Liver (tissue), 3 donors: Measurements from ENCODE around the gene GPHN.

Source experiments
- FOXA1 ChIP-seq: IDR thresholded peaks from 2 replicates; pipeline ENCODE4 v1.6.1; 2016; ENCODE audit warnings: antibody characterized with exemption
- GABPA ChIP-seq, 2 donors: IDR thresholded peaks in 1 of 2; conservative IDR thresholded peaks in 1 of 2; 2 replicates each; pipeline ENCODE4 v1.6.1; 2016; ENCODE audit warnings: antibody characterized with exemption in 2 of 2, mild to moderate bottlenecking in 1 of 2, moderate library complexity in 1 of 2
- HNF4G ChIP-seq: IDR thresholded peaks from 2 replicates; pipeline ENCODE4 v1.6.1; 2016; ENCODE audit warnings: antibody characterized with exemption
- NR2F2 ChIP-seq: IDR thresholded peaks from 2 replicates; pipeline ENCODE4 v1.6.1; 2016; ENCODE audit warnings: antibody characterized with exemption
- RXRA ChIP-seq, 2 donors: IDR thresholded peaks; 2 replicates each; pipeline ENCODE4 v1.6.1; 2017 to 2018; ENCODE audit warnings: antibody characterized with exemption in 2 of 2, mild to moderate bottlenecking in 1 of 2
- SP1 ChIP-seq: IDR thresholded peaks from 2 replicates; pipeline ENCODE4 v1.6.1; 2018; ENCODE audit warnings: antibody characterized with exemption, mild to moderate bottlenecking
- TAF1 ChIP-seq: conservative IDR thresholded peaks from 2 replicates; pipeline ENCODE4 v1.6.1; 2016; ENCODE audit warnings: antibody characterized with exemption, mild to moderate bottlenecking
- YY1 ChIP-seq: IDR thresholded peaks from 2 replicates; pipeline ENCODE4 v1.6.1; 2016; ENCODE audit warnings: antibody characterized with exemption, mild to moderate bottlenecking
- TF ChIP-seq, protein P1 (sequence below): fragments of 150-350 bp; IDR thresholded peaks from 2 replicates; pipeline ENCODE4 v1.5.1; 2017; ENCODE audit warnings: improper control_type of control experiment, low read depth, low read length; ENCODE audit not compliant: missing input control
- TF ChIP-seq, protein P2 (sequence below): IDR thresholded peaks from 2 replicates; pipeline ENCODE4 v1.6.1; 2016; ENCODE audit warnings: antibody characterized with exemption, mild to moderate bottlenecking
- TF ChIP-seq, protein P3 (sequence below): IDR thresholded peaks from 2 replicates; pipeline ENCODE4 v1.6.1; 2016; ENCODE audit warnings: antibody characterized with exemption
- TF ChIP-seq, protein P4 (sequence below): IDR thresholded peaks from 2 replicates; pipeline ENCODE4 v1.6.1; 2016; ENCODE audit warnings: antibody characterized with exemption
- donor health status: healthy.
- donor health status: healthy.

DNA sequence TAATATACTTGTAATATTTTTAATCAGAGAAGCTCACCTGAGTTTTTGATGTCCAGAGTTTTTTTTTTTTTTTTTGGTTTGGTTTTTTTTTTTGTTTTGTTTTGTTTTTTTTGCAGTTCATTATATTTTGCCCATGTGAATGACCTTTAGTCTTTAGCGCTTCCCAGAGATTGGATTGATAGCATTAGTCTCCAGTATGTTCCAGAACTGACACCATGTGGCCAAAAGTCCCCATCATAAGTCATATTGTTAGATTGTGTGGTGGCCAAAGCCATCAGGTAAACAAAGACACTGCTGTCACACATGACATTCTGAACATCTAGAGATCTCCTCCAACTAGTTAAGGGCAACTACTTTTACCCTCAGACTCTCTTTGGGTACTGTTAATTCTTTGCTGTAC lies 408.5 kb downstream of the GPHN start:
- TF ChIP-seq YY1 (peak; percentile 31), SP1 (no peak), FOXA1 (no peak), TAF1 (no peak), GABPA (IDR thresholded peaks at IDR 0.05 in 1 of 2, conservative IDR thresholded peaks at IDR 0.05 in 1 of 2) (no peak), NR2F2 (no peak), HNF4G (no peak), RXRA (IDR thresholded peaks at IDR 0.05) (peak in 1 of 2 donors; percentile 8)
- TF ChIP-seq, protein P1, sequence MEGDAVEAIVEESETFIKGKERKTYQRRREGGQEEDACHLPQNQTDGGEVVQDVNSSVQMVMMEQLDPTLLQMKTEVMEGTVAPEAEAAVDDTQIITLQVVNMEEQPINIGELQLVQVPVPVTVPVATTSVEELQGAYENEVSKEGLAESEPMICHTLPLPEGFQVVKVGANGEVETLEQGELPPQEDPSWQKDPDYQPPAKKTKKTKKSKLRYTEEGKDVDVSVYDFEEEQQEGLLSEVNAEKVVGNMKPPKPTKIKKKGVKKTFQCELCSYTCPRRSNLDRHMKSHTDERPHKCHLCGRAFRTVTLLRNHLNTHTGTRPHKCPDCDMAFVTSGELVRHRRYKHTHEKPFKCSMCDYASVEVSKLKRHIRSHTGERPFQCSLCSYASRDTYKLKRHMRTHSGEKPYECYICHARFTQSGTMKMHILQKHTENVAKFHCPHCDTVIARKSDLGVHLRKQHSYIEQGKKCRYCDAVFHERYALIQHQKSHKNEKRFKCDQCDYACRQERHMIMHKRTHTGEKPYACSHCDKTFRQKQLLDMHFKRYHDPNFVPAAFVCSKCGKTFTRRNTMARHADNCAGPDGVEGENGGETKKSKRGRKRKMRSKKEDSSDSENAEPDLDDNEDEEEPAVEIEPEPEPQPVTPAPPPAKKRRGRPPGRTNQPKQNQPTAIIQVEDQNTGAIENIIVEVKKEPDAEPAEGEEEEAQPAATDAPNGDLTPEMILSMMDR = no peak
- TF ChIP-seq, protein P2, sequence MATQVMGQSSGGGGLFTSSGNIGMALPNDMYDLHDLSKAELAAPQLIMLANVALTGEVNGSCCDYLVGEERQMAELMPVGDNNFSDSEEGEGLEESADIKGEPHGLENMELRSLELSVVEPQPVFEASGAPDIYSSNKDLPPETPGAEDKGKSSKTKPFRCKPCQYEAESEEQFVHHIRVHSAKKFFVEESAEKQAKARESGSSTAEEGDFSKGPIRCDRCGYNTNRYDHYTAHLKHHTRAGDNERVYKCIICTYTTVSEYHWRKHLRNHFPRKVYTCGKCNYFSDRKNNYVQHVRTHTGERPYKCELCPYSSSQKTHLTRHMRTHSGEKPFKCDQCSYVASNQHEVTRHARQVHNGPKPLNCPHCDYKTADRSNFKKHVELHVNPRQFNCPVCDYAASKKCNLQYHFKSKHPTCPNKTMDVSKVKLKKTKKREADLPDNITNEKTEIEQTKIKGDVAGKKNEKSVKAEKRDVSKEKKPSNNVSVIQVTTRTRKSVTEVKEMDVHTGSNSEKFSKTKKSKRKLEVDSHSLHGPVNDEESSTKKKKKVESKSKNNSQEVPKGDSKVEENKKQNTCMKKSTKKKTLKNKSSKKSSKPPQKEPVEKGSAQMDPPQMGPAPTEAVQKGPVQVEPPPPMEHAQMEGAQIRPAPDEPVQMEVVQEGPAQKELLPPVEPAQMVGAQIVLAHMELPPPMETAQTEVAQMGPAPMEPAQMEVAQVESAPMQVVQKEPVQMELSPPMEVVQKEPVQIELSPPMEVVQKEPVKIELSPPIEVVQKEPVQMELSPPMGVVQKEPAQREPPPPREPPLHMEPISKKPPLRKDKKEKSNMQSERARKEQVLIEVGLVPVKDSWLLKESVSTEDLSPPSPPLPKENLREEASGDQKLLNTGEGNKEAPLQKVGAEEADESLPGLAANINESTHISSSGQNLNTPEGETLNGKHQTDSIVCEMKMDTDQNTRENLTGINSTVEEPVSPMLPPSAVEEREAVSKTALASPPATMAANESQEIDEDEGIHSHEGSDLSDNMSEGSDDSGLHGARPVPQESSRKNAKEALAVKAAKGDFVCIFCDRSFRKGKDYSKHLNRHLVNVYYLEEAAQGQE = no peak
- TF ChIP-seq, protein P3, sequence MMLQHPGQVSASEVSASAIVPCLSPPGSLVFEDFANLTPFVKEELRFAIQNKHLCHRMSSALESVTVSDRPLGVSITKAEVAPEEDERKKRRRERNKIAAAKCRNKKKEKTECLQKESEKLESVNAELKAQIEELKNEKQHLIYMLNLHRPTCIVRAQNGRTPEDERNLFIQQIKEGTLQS = no peak
- TF ChIP-seq, protein P4, sequence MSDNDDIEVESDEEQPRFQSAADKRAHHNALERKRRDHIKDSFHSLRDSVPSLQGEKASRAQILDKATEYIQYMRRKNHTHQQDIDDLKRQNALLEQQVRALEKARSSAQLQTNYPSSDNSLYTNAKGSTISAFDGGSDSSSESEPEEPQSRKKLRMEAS = peak; percentile 74
